ENCODE measurements around the gene CDCA7. TPM values are rescaled to one million over a fixed set of nuclear protein-coding genes. Genes with fewer than 3 reads are reported as not detected.

The CDCA7 gene
- total and polyA plus RNA-seq, 2 of the 13 experiments (the other 11 are each of a cell fraction or from before 2014, with no cell fraction given) = 46.2 to 57.8 TPM

- Histone ChIP-seq H3K79me2 (ENCODE audit: insufficient read depth, low read length) (no peaks in the 10 kb centered on the region), H3K4me3 (replicated peaks in 1 of 3; ENCODE audit: insufficient read depth in 1 of 3, low read depth in 2 of 3, low read length in 3 of 3) (no peak overlapping the region), H3K27ac (ENCODE audit: extremely low read length, insufficient read depth, low read length) (no peak overlapping the region), H3K4me1 (ENCODE audit: insufficient read depth, low read length) (no peaks in the 10 kb centered on the region), H4K20me1 (ENCODE audit: insufficient read depth, low read length) (no peaks in the 10 kb centered on the region), H2AFZ (ENCODE audit: low read length) (no peak overlapping the region), H3K27me3 (ENCODE audit: control insufficient read depth in 1 of 2, insufficient read depth in 2 of 2, low read length in 2 of 2) (no peaks in the 10 kb centered on the region), H3K9me3 (ENCODE audit: low read length) (no peaks in the 10 kb centered on the region), H3K9ac (ENCODE audit: insufficient read depth, low read depth, low read length) (no peak overlapping the region), H3K36me3 (replicated peaks in 1 of 2; ENCODE audit: control insufficient read depth in 1 of 2, insufficient read depth in 2 of 2, low read length in 2 of 2) (no peaks in the 10 kb centered on the region), H3K4me2 (ENCODE audit: low read depth, low read length) (no peak overlapping the region)
- DNase-seq (ENCODE audit: low spot score) = no peak
- WGBS (ENCODE audit: low lambda C conversion rate) = 68% methylated on average over 18 of the region's 18 CpGs
- in situ Hi-C loops (cut with HindIII; ENCODE audit: extremely low pct_ligation_motif_present, low pct_unique_long_range_greater_than_20kb) (no loop called here), intact Hi-C loops (cut with micrococcal nuclease; ENCODE audit: unreplicated experiment) (no loop called here)
- no peak for ATAC-seq
- BruUV-seq (replicated peaks) = no TSS peak
- POLR2A ChIA-PET = no interaction called here
- TF ChIP-seq POGK (CRISPR knock-in tag; conservative IDR thresholded peaks at IDR 0.05) (no peak), XBP1 (CRISPR knock-in tag; IDR thresholded peaks at IDR 0.05) (no peak), YEATS4 (CRISPR knock-in tag; IDR thresholded peaks at IDR 0.05; ENCODE audit: borderline replicate concordance) (no peak), JUNB (CRISPR knock-in tag; IDR thresholded peaks at IDR 0.05; ENCODE audit: borderline replicate concordance) (no peak), ZNF567 (CRISPR knock-in tag; IDR thresholded peaks at IDR 0.05; ENCODE audit: borderline replicate concordance) (no peak)
- CTCF ChIA-PET (ENCODE audit: low intra/inter-chr PET ratio, low total read pairs) = no interaction called here
- no peak for FAIRE-seq
Observed at GRCh38 chr2:173386021-173386737, 31.5 kb downstream of the CDCA7 start.

GRCh38 chr2:173386738-173387065, 32.0 kb downstream of the CDCA7 start:
- H3K36me3 ChIP-seq (replicated peaks in 1 of 2; ENCODE audit: control insufficient read depth in 1 of 2, insufficient read depth in 2 of 2, low read length in 2 of 2) = no peaks in the 10 kb centered on the region
- WGBS (ENCODE audit: low lambda C conversion rate) = 91% methylated on average over 8 of the region's 10 CpGs
- FAIRE-seq (no peak), DNase-seq (ENCODE audit: low spot score) (no peak), ATAC-seq (no peak)
- no TSS peak for BruUV-seq (replicated peaks)
- intact Hi-C loops (cut with micrococcal nuclease; ENCODE audit: unreplicated experiment) (no loop called here), in situ Hi-C loops (cut with HindIII; ENCODE audit: extremely low pct_ligation_motif_present, low pct_unique_long_range_greater_than_20kb) (no loop called here)
- ChIA-PET CTCF (ENCODE audit: low intra/inter-chr PET ratio, low total read pairs) (no interaction called here), POLR2A (no interaction called here)
- H2AFZ ChIP-seq (ENCODE audit: low read length) = no peak overlapping the region
- no peak overlapping the region for H3K4me3 ChIP-seq (replicated peaks in 1 of 3; ENCODE audit: insufficient read depth in 1 of 3, low read depth in 2 of 3, low read length in 3 of 3)
- H3K4me1 ChIP-seq (ENCODE audit: insufficient read depth, low read length) = no peaks in the 10 kb centered on the region
- H3K27ac ChIP-seq (ENCODE audit: extremely low read length, insufficient read depth, low read length) = no peak overlapping the region
- no peak overlapping the region for H3K4me2 ChIP-seq (ENCODE audit: low read depth, low read length)
- H3K9me3 ChIP-seq (ENCODE audit: low read length) = no peaks in the 10 kb centered on the region
- H3K79me2 ChIP-seq (ENCODE audit: insufficient read depth, low read length) = no peaks in the 10 kb centered on the region
- H3K9ac ChIP-seq (ENCODE audit: insufficient read depth, low read depth, low read length) = no peak overlapping the region
- H4K20me1 ChIP-seq (ENCODE audit: insufficient read depth, low read length) = no peaks in the 10 kb centered on the region
- no peaks in the 10 kb centered on the region for H3K27me3 ChIP-seq (ENCODE audit: control insufficient read depth in 1 of 2, insufficient read depth in 2 of 2, low read length in 2 of 2)
- TF ChIP-seq TFAP4 (IDR thresholded peaks at IDR 0.05; ENCODE audit: borderline replicate concordance, low read depth) (no peak), ZFP36L1 (CRISPR knock-in tag; IDR thresholded peaks at IDR 0.05) (no peak), ZNF33A (CRISPR knock-in tag; IDR thresholded peaks at IDR 0.05; ENCODE audit: borderline replicate concordance) (no peak), LBX2 (CRISPR knock-in tag; IDR thresholded peaks at IDR 0.05; ENCODE audit: borderline replicate concordance) (no peak), DNMT3B (CRISPR knock-in tag; conservative IDR thresholded peaks at IDR 0.05) (no peak), KAT7 (CRISPR knock-in tag; IDR thresholded peaks at IDR 0.05; ENCODE audit: borderline replicate concordance) (no peak), ZNF850 (CRISPR knock-in tag; conservative IDR thresholded peaks at IDR 0.05) (no peak), TP53 (CRISPR knock-in tag; conservative IDR thresholded peaks at IDR 0.05) (no peak), ATM (IDR thresholded peaks at IDR 0.05; ENCODE audit: borderline replicate concordance) (no peak)

All from HepG2 (cell line).